Endothelial cell of umbilical vein (primary cell): ENCODE results near the gene PLXNA4. TPM values are rescaled to one million over a fixed set of nuclear protein-coding genes. Genes with fewer than 3 reads are reported as not detected.

ENCODE experiments used
- BruUV-seq: library from RNA; stranded (reverse); fragments of 400-500 nt; replicated peaks from 2 replicates; lab custom pipeline; 2021; lab: Mats Ljungman, UMichigan
- CTCF ChIA-PET: fragments of 300-600, 350-600 bp; sonication (Branson Sonifier 250); formaldehyde crosslinking; loops from one replicate; lab custom pipeline; 2021; ENCODE audit warnings: antibody characterized with exemption, inconsistent platforms; lab: Charles Lee
- POLR2A ChIA-PET: fragments of 300-600, 350-600 bp; sonication (Branson Sonifier 250); formaldehyde crosslinking; loops from one replicate; lab custom pipeline; 2021; ENCODE audit warnings: antibody characterized with exemption, inconsistent platforms; lab: Charles Lee
- DNase-seq: peaks from one replicate; pipeline ENCODE4 v3.0.0-alpha.2; 2011; ENCODE audit warnings: low read depth, low spot score
- FAIRE-seq: peaks from 2 replicates; lab custom pipeline; 2011; peaks lifted over from hg19 to GRCh38; lab: Jason Lieb, UNC
- H2AFZ ChIP-seq: 2 replicates; pipeline ENCODE4 v1.6.0; 2012; ENCODE audit warnings: low read depth, low read length, control low read depth, inconsistent platforms
- H3K27ac ChIP-seq: 2 replicates; pipeline ENCODE4 v1.5.1; 2011; ENCODE audit warnings: low read depth, mild to moderate bottlenecking, control low read depth, low read length, moderate library complexity; ENCODE audit not compliant: insufficient read depth
- H3K27me3 ChIP-seq, 2 experiments: 2 replicates each; pipeline versions ENCODE4 v1.6.0 to v1.6.1; 2011; ENCODE audit warnings: low read length in 2 of 2, mixed read lengths in 1 of 2; ENCODE audit not compliant: control insufficient read depth in 2 of 2, insufficient read depth in 2 of 2
- H3K36me3 ChIP-seq, 2 experiments: 2 replicates in 1 of 2; 3 replicates in 1 of 2; pipeline ENCODE4 v1.5.1; 2011; ENCODE audit warnings: low read length in 2 of 2, mild to moderate bottlenecking in 1 of 2, moderate library complexity in 1 of 2; ENCODE audit not compliant: control insufficient read depth in 2 of 2, insufficient read depth in 2 of 2; ENCODE audit errors: extremely low read depth in 1 of 2
- H3K4me1 ChIP-seq: 3 replicates; pipeline ENCODE4 v1.5.1; 2011; ENCODE audit warnings: mild to moderate bottlenecking, low read length; ENCODE audit not compliant: control insufficient read depth, insufficient read depth; ENCODE audit errors: extremely low read depth
- H3K4me2 ChIP-seq: 2 replicates; pipeline ENCODE4 v1.6.1; 2011; ENCODE audit warnings: low read length, control low read depth, mixed read lengths; ENCODE audit not compliant: insufficient read depth
- H3K4me3 ChIP-seq, 3 experiments: fragments of 200-600 bp in 1 of 3; sonication (generic), shearing (Covaris generic) in 1 of 3; replicated peaks in 1 of 3; 2 replicates each; pipeline ENCODE4 v1.5.1; 2011 to 2016; ENCODE audit warnings: control low read depth in 3 of 3, low read length in 3 of 3, mild to moderate bottlenecking in 2 of 3, inconsistent platforms in 1 of 3, low read depth in 1 of 3, moderate library complexity in 1 of 3; ENCODE audit not compliant: insufficient read depth in 1 of 3
- H3K79me2 ChIP-seq: 2 replicates; pipeline ENCODE4 v1.6.0; 2012; ENCODE audit warnings: low read length, inconsistent platforms; ENCODE audit not compliant: control insufficient read depth, insufficient read depth
- H3K9ac ChIP-seq: replicated peaks from 2 replicates; pipeline ENCODE3; 2011; ENCODE audit warnings: low read length, control low read depth; ENCODE audit not compliant: insufficient read depth; ENCODE audit errors: extremely low read depth
- H3K9me1 ChIP-seq: replicated peaks from 3 replicates; pipeline ENCODE4 v1.6.0; 2011; ENCODE audit warnings: mild to moderate bottlenecking, low read length; ENCODE audit not compliant: control insufficient read depth, insufficient read depth; ENCODE audit errors: extremely low read depth
- H3K9me3 ChIP-seq: replicated peaks from 2 replicates; pipeline ENCODE4 v1.5.1; 2012; ENCODE audit warnings: low read length, inconsistent platforms; ENCODE audit not compliant: control insufficient read depth, insufficient read depth
- H4K20me1 ChIP-seq: replicated peaks from 2 replicates; pipeline ENCODE3; 2011; ENCODE audit warnings: mild to moderate bottlenecking, low read length; ENCODE audit not compliant: control insufficient read depth, insufficient read depth; ENCODE audit errors: extremely low read depth
- CTCF ChIP-seq, 2 donors: IDR thresholded peaks; 1 replicate in 1 of 2; 2 replicates in 1 of 2; pipeline ENCODE4 v1.5.1; 2011; ENCODE audit warnings: low read length in 2 of 2, mild to moderate bottlenecking in 2 of 2, moderate library complexity in 2 of 2, control low read depth in 1 of 2, inconsistent platforms in 1 of 2, low read depth in 1 of 2; ENCODE audit not compliant: insufficient read depth in 1 of 2; ENCODE audit errors: extremely low read depth in 1 of 2
- EZH2 ChIP-seq: IDR thresholded peaks from 2 replicates; pipeline ENCODE4 v1.6.1; 2012; ENCODE audit warnings: borderline replicate concordance, low read depth, mild to moderate bottlenecking, moderate library complexity, low read length, inconsistent platforms; ENCODE audit not compliant: severe bottlenecking
- FOS ChIP-seq: IDR thresholded peaks from 2 replicates; pipeline ENCODE4 v1.6.1; 2011; ENCODE audit warnings: mild to moderate bottlenecking, low read length, moderate library complexity, borderline replicate concordance; ENCODE audit not compliant: insufficient read depth
- GATA2 ChIP-seq: IDR thresholded peaks from 2 replicates; pipeline ENCODE4 v1.7.0; 2011; ENCODE audit warnings: low read depth, mild to moderate bottlenecking, moderate library complexity, mixed read lengths, low read length; ENCODE audit not compliant: insufficient read length, insufficient read depth
- JUN ChIP-seq: IDR thresholded peaks from 2 replicates; pipeline ENCODE4 v1.6.1; 2011; ENCODE audit warnings: borderline replicate concordance, low read depth; ENCODE audit not compliant: insufficient read length, insufficient read depth
- MAX ChIP-seq: IDR thresholded peaks from 2 replicates; pipeline ENCODE4 v1.6.1; 2011; ENCODE audit not compliant: insufficient read depth, insufficient read length
- MYC ChIP-seq: IDR thresholded peaks from one replicate; pipeline ENCODE4 v1.6.1; 2011; ENCODE audit warnings: mild to moderate bottlenecking, low read depth, low read length
- POLR2A ChIP-seq: IDR thresholded peaks from 2 replicates; pipeline ENCODE4 v1.6.1; 2012; ENCODE audit warnings: low read depth, mild to moderate bottlenecking, control low read depth, low read length
- POLR2AphosphoS5 ChIP-seq: IDR thresholded peaks from 2 replicates; pipeline ENCODE4 v1.6.1; 2012; ENCODE audit warnings: low read depth, mild to moderate bottlenecking, control low read depth, low read length, moderate library complexity; ENCODE audit not compliant: insufficient read depth
- dilution Hi-C: fragments of 300-500 bp; cut with MboI; formaldehyde crosslinking; loops from one replicate; pipeline ENCODE4 v1.15.0; 2019; ENCODE audit warnings: low sequenced_read_pairs; ENCODE audit not compliant: extremely low pct_ligation_motif_present
- intact Hi-C: fragments of 100-400 bp; cut with micrococcal nuclease; formaldehyde crosslinking; loops from one replicate; pipeline ENCODE4 v1.10.0; 2022
- polyA plus RNA-seq, 4 experiments: library from polyadenylated mRNA; depleted of rRNA in 3 of 4; stranded (reverse) in 3 of 4; unstranded in 1 of 4; fragments of >200 nt; gene quantifications; 2 replicates each; pipeline versions ENCODE4 v1.2.1 to v1.2.3, GENCODE V29; 2011 to 2012; ENCODE audit warnings: missing spikeins in 1 of 4
- total RNA-seq: library from RNA; stranded (reverse); gene quantifications from 2 replicates; pipeline ENCODE4 v1.2.3, GENCODE V29; 2021

Gene PLXNA4
- total and polyA plus RNA-seq, 2 donors (not counting 3 experiments of a cell fraction or from before 2014, with no cell fraction given), result 12.1 to 20.4 TPM

- no TSS peak for BruUV-seq
- CTCF ChIA-PET, result no interaction called here
- Histone ChIP-seq H2AFZ (no peak overlapping the region), H3K79me2 (no peaks in the 10 kb centered on the region), H3K4me3 (no peak overlapping the region), H3K4me2 (no peak overlapping the region), H3K4me1 (no peaks in the 10 kb centered on the region), H3K9me3 (no peaks in the 10 kb centered on the region), H3K27ac (no peak overlapping the region), H3K9me1 (no peaks in the 10 kb centered on the region), H4K20me1 (no peaks in the 10 kb centered on the region), H3K9ac (no peak overlapping the region), H3K27me3 (no peaks in the 10 kb centered on the region), H3K36me3 (peaks cover 0 to 9% of the 10 kb centered on the region in 2 experiments)
- dilution Hi-C loops (no loop called here), intact Hi-C loops (no loop called here)
- FAIRE-seq, result no peak
- POLR2A ChIA-PET, result no interaction called here
- DNase-seq, result no peak
- TF ChIP-seq CTCF (IDR thresholded peaks at IDR 0.05; ENCODE audit: extremely low read depth in 1 of 2, insufficient read depth in 1 of 2, low read depth in 1 of 2, low read length in 2 of 2) (no peak), MYC (no peak), POLR2A (no peak), POLR2AphosphoS5 (no peak), GATA2 (no peak), JUN (no peak), MAX (no peak), EZH2 (no peak), FOS (no peak)
These were observed 378.5 kb downstream of the PLXNA4 start for GRCh38 chr7:132197772-132198171.
